GM19193 (cell line): ENCODE data around the gene GIGYF2.

Experiments
- POLR2A ChIP-seq: IDR thresholded peaks from 4 replicates; pipeline ENCODE4 v1.6.1; 2011; ENCODE audit not compliant: insufficient read depth, insufficient read length; ENCODE audit errors: extremely low read depth

GIGYF2 gene

DNA sequence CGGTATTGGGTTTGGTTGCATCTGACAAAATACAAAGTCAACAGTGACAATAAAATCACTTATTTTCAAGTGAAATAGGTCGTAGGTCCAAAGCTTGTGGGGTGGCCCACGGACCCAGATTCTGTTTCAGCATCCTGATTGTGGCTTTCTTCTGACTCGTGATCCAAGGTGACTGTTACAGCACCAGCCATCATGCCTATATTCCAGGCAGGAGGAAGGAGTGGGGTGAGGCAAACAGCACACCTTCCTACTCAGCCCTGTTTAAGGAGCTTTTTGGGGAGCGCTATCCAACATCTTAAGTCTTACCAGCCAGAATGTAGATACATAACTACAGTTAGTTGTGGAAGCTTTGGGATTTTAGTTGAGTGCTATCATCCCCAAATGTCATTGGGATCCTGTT, 164.2 kb downstream of the GIGYF2 start:
- no peak for TF ChIP-seq POLR2A

- no peak for TF ChIP-seq POLR2A
Observed at GRCh38 chr2:232863996-232864395, 166.9 kb downstream of the GIGYF2 start.

GRCh38 chr2:232865165-232865564, 168.0 kb downstream of the GIGYF2 start:
- no peak for TF ChIP-seq POLR2A

DNA sequence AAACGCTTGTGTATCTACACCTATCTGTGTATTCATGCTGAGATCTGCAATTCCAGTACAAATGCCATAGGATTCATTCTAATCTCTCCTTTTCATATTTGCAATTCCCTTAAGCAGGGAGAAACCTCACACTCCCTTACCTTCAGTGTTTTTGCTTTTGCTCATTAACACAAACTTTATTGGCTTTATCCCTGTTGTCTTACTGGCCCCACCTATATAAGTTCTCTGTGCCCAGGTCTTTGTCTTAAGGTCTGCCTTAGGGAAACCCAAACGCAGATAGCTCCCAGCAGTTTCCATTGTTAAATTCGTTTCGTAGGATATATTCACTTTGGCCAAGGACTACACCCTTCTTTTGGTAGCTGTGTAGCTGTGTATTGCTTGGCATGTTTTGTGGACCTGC, 169.0 kb downstream of the GIGYF2 start:
- no peak for TF ChIP-seq POLR2A

DNA sequence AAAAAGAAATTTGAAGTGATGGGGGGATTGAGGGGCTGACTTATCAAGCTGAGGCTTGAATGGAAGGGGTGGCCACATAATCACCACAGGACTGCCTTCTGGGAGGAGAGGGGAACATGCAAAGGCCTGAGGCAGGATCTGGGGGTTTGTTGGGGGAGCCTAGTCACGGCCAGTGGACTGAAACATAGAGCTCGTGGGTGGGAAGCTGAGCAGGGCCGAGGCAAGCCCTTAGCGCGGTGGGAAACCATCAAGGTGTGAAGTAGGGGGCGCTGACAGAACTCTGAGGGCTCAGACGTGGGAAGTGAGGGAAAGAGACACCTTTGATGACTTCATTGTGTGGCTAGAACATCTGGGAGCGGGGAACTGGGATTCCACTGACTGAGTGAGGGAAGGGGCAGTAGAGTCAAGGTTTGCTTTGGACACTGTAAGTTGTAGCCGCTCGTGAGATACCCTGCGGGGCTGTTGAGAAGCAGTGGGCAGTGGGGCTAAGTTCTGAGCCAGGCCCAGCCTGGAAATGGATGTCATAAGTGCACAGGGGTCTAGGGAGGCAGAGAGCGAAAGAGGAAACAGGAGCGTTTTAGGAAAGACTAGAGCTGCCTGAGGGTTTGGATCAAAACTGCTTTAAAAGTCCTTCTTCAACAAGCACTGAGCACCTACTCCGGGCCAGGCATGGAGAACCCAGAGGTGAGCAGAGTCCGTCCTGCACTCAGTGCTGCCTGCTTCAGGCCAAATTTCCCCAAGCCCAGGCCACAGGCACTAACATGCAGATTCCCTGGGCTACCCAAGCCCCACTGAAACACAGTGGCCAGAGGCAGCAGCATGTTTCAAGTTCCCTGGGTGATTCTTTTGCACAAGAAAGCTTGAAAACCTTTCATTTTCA, 172.2 kb downstream of the GIGYF2 start:
- TF ChIP-seq POLR2A, result no peak

GRCh38 chr2:232870018-232870765, 173.1 kb downstream of the GIGYF2 start, which contains the start of gene SNORC:
Gene SNORC, plus strand, starts transcription at chr2:232870264. Its CDS starts 78 bp downstream, at chr2:232870342.
- no peak for TF ChIP-seq POLR2A

GRCh38 chr2:232870766-232871371, 173.7 kb downstream of the GIGYF2 start:
- no peak for TF ChIP-seq POLR2A

GRCh38 chr2:232871418-232871834, 174.3 kb downstream of the GIGYF2 start:
- TF ChIP-seq POLR2A, result no peak

DNA sequence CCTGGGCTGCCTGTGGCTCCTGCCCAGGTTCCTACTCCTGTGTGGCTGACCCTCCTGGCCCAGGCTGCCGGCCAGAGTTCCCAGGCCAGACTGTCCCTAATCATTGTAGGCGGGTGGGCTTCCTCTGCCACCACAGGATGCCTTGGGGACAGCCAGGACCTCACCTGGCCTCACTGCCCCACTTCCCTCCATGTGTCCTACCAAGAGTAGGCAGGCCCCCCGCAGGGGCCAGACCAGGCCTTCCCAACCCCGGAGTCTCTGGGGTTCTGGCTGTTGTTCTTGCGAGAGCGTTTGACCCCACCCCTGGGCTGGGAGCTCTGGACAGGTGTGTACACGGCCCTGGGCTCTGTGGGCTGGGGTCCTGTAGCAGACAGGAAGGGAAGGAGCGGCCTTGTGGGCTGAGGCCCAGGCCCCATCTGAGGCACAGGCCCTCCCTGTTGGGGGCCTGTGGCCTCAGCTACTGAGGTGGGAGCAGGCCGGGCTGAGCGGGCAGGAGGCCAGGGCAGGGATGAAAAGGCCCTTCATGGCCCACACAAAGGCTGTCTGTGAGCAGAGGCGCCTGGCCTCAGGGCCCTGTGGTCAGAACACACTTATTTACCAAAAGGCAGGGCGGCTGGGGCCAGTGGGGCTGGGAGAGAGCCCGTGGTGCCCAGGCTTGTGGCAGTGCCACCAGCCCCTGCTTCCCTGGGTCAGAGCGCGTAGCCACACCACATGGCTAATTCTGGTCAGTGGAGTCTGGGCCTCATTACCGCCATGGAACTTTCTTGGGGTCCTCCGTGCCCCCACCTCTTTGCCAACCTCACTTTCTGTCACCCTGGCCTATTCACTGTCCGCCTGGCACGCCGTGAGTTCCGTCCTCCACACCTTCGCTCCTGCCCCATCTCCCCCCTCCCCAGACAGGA, 175.0 kb downstream of the GIGYF2 start:
- no peak for TF ChIP-seq POLR2A

DNA sequence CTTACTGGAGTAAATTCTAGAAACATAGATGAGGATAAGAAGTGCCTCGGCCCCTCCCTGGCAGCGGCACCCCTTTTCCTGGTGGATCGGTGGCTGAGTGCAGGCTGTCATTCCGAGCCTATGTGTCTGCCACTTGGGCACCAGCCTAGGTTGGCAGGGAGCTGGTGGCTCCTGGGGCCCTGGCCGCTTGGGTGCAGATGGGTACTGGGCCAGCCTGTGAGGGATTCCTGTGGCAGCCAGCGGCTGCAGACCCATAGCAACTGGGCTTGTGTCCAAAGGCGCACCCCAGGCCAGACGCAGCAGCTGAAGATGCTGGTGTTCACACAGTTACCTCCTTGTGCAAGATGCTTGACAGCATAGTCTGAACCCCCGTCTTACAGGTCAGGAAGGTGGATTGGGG, 175.7 kb downstream of the GIGYF2 start:
- TF ChIP-seq POLR2A, result no peak

DNA sequence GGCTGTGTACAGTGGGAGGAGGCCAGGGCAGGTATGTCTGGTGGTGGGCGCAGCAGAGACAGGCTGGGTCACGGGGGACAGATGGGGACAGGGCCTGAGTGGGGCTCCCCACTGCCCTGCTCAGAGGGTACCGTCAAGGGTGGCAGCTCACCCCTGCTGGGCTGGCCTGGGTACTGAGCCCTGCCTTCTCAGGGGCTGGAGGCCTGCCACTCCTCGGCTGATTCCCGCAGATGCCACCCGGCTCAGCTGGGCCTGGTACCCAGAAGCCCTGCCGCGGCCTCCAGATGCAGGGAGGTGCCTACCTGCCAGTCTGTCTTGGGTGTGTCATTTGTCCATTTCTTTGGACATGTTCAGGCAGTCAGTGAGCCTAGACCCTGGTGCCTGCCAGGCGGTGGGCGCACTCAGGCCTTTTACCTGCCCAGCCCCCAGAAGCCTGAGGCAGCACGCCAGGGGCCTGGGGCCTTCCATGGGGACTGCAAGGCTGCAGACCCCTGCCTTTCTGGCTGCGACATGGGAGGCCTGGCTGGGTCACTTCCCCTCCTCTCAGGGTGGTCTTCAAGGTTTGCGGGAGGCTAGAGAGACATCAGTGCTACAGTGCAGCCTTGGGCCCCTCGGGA, 176.3 kb downstream of the GIGYF2 start:
- no peak for TF ChIP-seq POLR2A

DNA sequence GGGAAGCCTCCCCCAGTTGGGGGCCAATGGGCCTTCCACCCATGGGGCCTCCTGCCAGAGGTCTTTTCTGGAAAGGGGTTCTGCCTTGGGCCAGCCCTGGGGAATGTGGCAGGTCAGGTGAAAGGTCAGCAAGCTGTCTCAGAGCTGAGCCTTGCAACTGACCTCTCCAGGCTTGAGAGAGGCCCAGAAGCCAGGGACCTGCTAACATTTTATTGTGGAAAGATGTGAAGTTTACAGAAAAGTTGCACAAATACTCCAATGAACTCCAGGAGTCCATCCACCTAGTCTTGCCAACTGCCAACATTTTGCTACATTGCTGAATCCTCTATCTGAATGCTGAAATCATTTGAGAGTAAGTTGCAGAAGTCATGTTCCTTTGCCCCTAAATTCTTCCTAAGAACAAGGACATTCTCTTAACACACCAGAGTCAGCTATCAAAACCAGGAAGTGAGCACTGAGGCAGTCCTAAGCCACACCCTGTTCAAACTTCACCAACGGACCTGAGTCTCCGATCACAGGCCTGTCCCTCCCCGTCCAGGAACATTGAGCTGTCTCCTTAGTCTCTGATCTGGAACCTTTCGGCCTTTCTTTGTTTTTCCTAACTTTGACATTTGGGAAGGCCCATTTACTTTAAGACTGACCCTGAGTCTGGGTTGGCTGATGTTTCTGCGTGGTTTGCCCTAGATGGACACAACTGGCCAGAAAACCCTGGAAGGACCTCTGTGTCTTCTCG, 176.9 kb downstream of the GIGYF2 start:
- no peak for TF ChIP-seq POLR2A

DNA sequence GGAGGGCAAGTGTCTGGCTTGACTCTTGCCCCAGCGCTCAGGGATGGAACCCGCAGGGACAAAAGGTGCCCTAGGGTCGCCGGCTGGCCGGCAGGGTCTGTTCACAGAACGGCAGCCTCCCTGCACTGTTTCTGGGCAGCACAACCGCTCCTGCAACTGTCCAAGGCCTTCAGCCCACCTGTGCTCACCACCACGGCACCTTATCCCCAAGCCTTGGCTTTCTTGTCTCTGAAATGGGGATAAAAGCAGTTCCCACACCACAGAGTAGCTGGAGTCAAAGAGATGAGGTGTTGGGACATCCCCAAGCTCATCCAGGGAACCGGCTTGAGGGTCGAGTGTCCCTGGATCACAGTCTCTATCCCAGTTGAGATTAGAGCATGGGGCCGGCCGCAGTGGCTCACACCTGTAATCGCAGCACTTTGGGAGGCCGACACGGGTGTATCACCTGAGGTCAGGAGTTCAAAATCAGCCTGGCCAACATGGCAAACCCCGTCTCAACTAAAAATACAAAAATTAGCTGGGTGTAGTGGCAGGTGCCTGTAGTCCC, 177.6 kb downstream of the GIGYF2 start:
- TF ChIP-seq POLR2A, result no peak
